Uterus (tissue), 4 donors: ENCODE data around the gene GALNT1. TPM values are rescaled to one million over a fixed set of nuclear protein-coding genes. Genes with fewer than 3 reads are reported as not detected.

ENCODE experiments used
- DNase-seq, 2 donors: peaks; one replicate each; pipeline ENCODE4 v3.0.0-alpha.2; 2019 to 2020
- H3K27ac ChIP-seq, 2 donors: fragments of 200-600 bp; sonication (generic); 1 replicate in 1 of 2; 2 replicates in 1 of 2; pipeline ENCODE4 v1.5.1; 2016 to 2018
- H3K27me3 ChIP-seq, 2 donors: fragments of 200-600 bp; sonication (generic); one replicate each; pipeline ENCODE4 v1.5.1; 2018 to 2019; ENCODE audit warnings: control low read depth in 1 of 2
- H3K36me3 ChIP-seq, 2 donors: fragments of 200-600 bp; sonication (generic); one replicate each; pipeline ENCODE4 v1.5.1; 2019; ENCODE audit warnings: control low read depth in 1 of 2
- H3K4me1 ChIP-seq, 2 donors: fragments of 200-600 bp; sonication (generic); one replicate each; pipeline ENCODE4 v1.5.1; 2018 to 2019; ENCODE audit warnings: control low read depth in 1 of 2
- H3K4me3 ChIP-seq, 2 donors: fragments of 200-600 bp; sonication (generic); 1 replicate in 1 of 2; 2 replicates in 1 of 2; pipeline ENCODE4 v1.5.1; 2018 to 2019; ENCODE audit warnings: mild to moderate bottlenecking in 1 of 2
- H3K9me3 ChIP-seq, 2 donors: fragments of 200-600 bp; sonication (generic); one replicate each; pipeline ENCODE4 v1.5.1; 2019; ENCODE audit warnings: control low read depth in 1 of 2
- POLR2A ChIP-seq, 2 donors: fragments of 450-650 bp; IDR thresholded peaks; one replicate each; pipeline ENCODE4 v1.6.1; 2016; ENCODE audit warnings: antibody characterized with exemption in 2 of 2, mild to moderate bottlenecking in 1 of 2, moderate library complexity in 1 of 2
- intact Hi-C: fragments of 100-400 bp; cut with DNase I; formaldehyde crosslinking; loops from one replicate; pipeline ENCODE4 v1.15.1; 2023; ENCODE audit warnings: low total_unique reads
- total RNA-seq, 4 donors: library from RNA; depleted of rRNA in 3 of 4; stranded (reverse); fragments of >200 nt in 3 of 4; gene quantifications; one replicate each; pipeline versions ENCODE4 v1.1.0 to v1.2.4, GENCODE V29; 2014 to 2023
- TF ChIP-seq, protein P1 (sequence below), 4 experiments: fragments of 200-600 bp in 2 of 4; fragments of 450-650 bp in 2 of 4; sonication (generic) in 2 of 4; IDR thresholded peaks; one replicate each; pipeline ENCODE4 v1.5.1; 2016 to 2019; ENCODE audit warnings: antibody characterized with exemption in 4 of 4, mild to moderate bottlenecking in 2 of 4, moderate library complexity in 1 of 4
- donor health status: DM: yes; HTN: yes; CAD: no.

The GALNT1 gene
- total RNA-seq, 4 donors from 2014 or later: 13.6 to 98.2 (median 33.3) TPM

DNA sequence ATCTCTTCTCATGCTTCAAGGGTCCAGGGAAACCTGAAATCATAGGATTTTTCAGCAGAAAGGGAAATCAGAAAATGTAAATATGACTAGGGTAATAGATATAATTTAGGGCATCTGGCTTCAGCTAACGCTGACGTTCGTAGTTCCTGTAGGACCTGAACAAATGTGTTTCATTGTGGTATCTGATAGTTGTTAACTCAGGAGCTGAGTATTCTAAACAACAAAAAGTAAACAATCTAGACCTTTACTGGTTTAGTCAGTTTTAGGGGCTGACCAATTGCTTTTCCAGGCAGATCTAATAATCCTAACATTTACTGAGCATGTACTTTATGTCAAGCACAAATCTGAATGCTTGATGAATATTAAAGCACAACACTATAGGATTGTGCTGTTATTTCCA, 114.8 kb downstream of the GALNT1 start:
- intact Hi-C loops: no loop called here
- TF ChIP-seq, protein P1, sequence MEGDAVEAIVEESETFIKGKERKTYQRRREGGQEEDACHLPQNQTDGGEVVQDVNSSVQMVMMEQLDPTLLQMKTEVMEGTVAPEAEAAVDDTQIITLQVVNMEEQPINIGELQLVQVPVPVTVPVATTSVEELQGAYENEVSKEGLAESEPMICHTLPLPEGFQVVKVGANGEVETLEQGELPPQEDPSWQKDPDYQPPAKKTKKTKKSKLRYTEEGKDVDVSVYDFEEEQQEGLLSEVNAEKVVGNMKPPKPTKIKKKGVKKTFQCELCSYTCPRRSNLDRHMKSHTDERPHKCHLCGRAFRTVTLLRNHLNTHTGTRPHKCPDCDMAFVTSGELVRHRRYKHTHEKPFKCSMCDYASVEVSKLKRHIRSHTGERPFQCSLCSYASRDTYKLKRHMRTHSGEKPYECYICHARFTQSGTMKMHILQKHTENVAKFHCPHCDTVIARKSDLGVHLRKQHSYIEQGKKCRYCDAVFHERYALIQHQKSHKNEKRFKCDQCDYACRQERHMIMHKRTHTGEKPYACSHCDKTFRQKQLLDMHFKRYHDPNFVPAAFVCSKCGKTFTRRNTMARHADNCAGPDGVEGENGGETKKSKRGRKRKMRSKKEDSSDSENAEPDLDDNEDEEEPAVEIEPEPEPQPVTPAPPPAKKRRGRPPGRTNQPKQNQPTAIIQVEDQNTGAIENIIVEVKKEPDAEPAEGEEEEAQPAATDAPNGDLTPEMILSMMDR (IDR thresholded peaks at IDR 0.05): no peak
- no peak for TF ChIP-seq POLR2A (IDR thresholded peaks at IDR 0.05)
- no peak for DNase-seq
- no peaks in the 10 kb centered on the region for H3K9me3 ChIP-seq
- no peak overlapping the region for H3K4me3 ChIP-seq
- H3K4me1 ChIP-seq: no peaks in the 10 kb centered on the region
- no peak overlapping the region for H3K27ac ChIP-seq
- no peaks in the 10 kb centered on the region for H3K27me3 ChIP-seq
- H3K36me3 ChIP-seq: no peaks in the 10 kb centered on the region

DNA sequence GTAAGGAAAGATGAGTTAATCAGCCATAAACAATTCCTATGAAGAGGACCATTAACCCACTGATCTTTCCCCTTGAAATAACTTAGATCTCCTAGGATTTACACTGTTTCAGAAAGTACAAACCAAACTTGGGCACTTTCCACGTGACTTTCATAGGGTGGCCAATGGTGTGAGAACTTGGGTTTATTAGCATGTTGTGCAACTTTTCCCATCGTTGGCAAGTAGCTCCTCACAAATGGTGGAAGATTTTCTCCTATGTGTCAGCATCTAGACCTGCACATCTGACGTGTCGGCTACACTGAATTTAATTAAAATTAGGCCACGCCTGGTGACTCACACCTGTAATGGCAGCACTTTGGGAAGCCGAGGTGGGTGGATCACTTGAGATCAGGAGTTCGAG, 116.3 kb downstream of the GALNT1 start:
- Histone ChIP-seq H3K9me3 (no peaks in the 10 kb centered on the region), H3K36me3 (no peaks in the 10 kb centered on the region), H3K27ac (no peak overlapping the region), H3K4me1 (no peaks in the 10 kb centered on the region), H3K27me3 (no peaks in the 10 kb centered on the region), H3K4me3 (no peak overlapping the region)
- DNase-seq: no peak
- no peak for TF ChIP-seq POLR2A (IDR thresholded peaks at IDR 0.05)
- TF ChIP-seq, protein P1 (IDR thresholded peaks at IDR 0.05): no peak
- intact Hi-C loops: no loop called here

DNA sequence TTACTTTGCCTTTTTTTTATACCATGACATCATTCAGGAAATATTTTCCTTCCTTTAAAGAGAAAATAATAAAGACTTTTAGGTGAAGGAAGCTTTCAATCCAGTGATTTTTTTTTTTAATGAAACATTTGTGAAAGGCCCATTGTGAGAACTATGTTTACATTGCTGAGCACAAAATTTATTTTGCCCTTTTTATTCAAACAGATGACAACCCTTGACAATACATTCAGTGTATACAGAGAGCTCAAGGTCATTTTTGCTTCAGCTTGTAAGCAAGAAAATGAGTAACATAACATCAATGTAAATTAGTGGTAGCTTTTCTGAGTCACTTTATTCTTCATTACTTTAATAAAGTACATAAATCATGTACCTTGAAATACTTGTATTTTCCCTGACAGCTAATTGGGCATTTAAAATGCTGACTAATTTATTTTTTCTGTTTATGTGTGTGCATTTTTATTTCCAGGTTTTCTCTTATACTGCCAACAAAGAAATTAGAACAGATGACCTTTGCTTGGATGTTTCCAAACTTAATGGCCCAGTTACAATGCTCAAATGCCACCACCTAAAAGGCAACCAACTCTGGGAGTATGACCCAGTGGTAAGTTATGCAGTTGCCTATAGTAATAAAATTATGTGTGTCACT, 121.6 kb downstream of the GALNT1 start:
- H3K36me3 ChIP-seq: no peaks in the 10 kb centered on the region

DNA sequence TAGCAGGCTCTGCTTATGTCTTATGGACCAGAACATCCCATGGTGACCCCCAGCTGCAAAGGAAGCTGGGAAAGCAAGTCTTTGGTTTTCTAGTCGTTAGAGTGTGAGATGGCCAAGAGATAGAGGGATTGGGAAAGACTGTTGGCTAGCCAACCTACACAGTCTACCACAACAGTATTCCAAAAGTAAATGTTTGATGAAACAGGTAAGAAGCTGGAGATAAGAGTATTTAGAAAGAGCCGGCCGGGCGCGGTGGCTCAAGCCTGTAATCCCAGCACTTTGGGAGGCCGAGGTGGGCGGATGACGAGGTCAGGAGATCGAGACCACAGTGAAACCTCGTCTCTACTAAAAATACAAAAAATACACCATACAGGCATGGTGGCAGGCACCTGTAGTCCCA, 124.4 kb downstream of the GALNT1 start:
- Histone ChIP-seq H3K4me1 (no peaks in the 10 kb centered on the region), H3K36me3 (no peaks in the 10 kb centered on the region)
- intact Hi-C loops: no loop called here

More for the DNA sequence above, 121.6 kb downstream of the GALNT1 start:
- no peaks in the 10 kb centered on the region for H3K4me1 ChIP-seq
- no peaks in the 10 kb centered on the region for H3K27me3 ChIP-seq
- no peak overlapping the region for H3K27ac ChIP-seq
- H3K9me3 ChIP-seq: no peaks in the 10 kb centered on the region
- H3K4me3 ChIP-seq: no peak overlapping the region
- intact Hi-C loops: no loop called here
- TF ChIP-seq POLR2A (IDR thresholded peaks at IDR 0.05): no peak
- TF ChIP-seq, protein P1 (IDR thresholded peaks at IDR 0.05): no peak
- DNase-seq: no peak

DNA sequence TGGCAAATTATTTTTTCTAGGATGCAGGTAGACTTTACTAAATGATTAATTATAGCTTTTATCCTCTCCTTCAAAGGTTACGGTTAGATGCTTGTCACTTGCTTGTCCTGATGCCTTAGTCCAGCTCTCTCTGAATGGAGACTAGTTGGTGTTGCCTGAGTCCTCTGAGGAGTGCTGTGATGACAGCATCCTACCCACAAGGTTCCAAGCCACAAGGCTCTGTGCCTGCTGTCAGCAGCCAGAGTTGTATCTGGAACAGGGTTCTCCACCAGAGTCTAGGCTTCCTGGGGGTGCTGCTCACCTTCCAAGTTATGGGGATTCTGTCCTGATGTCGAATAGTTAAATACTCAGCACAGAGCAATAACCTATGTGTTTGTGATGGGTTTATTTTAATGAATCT, 125.7 kb downstream of the GALNT1 start:
- no peaks in the 10 kb centered on the region for H3K9me3 ChIP-seq
- intact Hi-C loops: no loop called here

More for the DNA sequence above, 124.4 kb downstream of the GALNT1 start:
- TF ChIP-seq, protein P1 (IDR thresholded peaks at IDR 0.05): no peak
- TF ChIP-seq POLR2A (IDR thresholded peaks at IDR 0.05): no peak
- no peak overlapping the region for H3K27ac ChIP-seq
- no peaks in the 10 kb centered on the region for H3K9me3 ChIP-seq
- no peak overlapping the region for H3K4me3 ChIP-seq
- no peak for DNase-seq
- H3K27me3 ChIP-seq: no peaks in the 10 kb centered on the region

More for the DNA sequence above, 125.7 kb downstream of the GALNT1 start:
- H3K4me1 ChIP-seq: no peaks in the 10 kb centered on the region
- no peak for TF ChIP-seq POLR2A (IDR thresholded peaks at IDR 0.05)
- TF ChIP-seq, protein P1 (IDR thresholded peaks at IDR 0.05): no peak
- no peaks in the 10 kb centered on the region for H3K27me3 ChIP-seq
- H3K36me3 ChIP-seq: no peaks in the 10 kb centered on the region
- no peak for DNase-seq
- H3K4me3 ChIP-seq: no peak overlapping the region
- H3K27ac ChIP-seq: no peak overlapping the region
